Iris pigment epithelial cell (primary cell): Measurements from ENCODE around the gene HADH.

Experiments
- DNase-seq: peaks from one replicate; pipeline ENCODE4 v3.0.0-alpha.2; 2011; ENCODE audit warnings: low read depth

HADH gene

GRCh38 chr4:108058685-108059440 lies 69.2 kb downstream of the HADH start:
- DNase-seq: no peak

GRCh38 chr4:108060164-108060563 lies 70.5 kb downstream of the HADH start:
- DNase-seq: peak; percentile 56

DNA sequence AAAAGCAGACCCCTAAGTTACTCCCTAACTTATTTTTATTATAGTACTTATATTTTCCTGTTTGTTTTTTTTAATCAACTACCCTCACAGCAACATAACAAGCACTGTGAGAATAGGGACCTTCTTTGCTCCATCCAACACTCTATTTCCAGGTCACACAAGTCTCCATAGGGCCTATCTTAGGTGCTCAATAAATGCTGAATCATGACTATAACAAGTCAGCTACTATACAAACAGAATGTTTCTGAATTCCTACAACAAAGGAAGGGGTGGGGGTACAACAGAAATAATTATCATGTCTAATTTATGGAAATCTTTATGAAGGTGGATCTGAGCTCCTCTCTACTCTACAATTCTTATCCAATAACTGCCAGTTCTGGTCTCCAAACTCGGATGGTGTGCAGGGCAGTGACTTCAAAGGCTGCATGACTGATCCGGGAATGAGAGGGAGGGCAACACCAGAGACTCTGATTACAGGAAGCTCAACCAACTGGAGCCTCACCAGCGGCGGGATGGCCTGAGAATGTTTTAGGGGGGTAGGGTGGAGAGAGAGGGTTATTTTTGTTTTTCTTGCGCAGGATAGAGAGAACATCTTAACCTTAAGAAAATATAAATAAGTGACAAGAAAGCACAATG lies 71.1 kb downstream of the HADH start:
- no peak for DNase-seq

GRCh38 chr4:108068442-108068841 lies 78.8 kb downstream of the HADH start:
- peak; percentile 4 for DNase-seq

- DNase-seq: no peak
Measured at GRCh38 chr4:108070775-108071174, 81.1 kb downstream of the HADH start.

GRCh38 chr4:108072300-108072699 lies 82.6 kb downstream of the HADH start:
- no peak for DNase-seq

GRCh38 chr4:108078024-108078733 lies 88.5 kb downstream of the HADH start:
- DNase-seq: peak; percentile 19

DNA sequence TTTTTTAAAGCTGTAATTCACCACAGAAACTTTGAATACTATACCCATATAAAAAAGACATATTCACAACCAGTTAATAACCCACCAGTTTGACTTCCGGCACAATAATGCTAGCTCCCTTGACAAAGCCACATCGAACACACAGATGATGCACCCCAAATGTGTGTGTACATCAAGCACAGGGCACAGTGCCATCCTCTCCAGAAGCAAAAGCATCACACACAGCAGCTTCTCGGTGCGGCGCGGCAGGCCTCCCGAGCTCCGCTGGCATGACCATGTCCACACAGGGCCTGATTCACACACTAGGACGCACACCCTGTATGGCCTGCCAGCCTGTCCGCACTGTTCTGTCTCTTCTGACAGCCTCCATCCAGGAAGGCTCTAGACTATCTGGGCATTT lies 91.1 kb downstream of the HADH start:
- DNase-seq: no peak

DNA sequence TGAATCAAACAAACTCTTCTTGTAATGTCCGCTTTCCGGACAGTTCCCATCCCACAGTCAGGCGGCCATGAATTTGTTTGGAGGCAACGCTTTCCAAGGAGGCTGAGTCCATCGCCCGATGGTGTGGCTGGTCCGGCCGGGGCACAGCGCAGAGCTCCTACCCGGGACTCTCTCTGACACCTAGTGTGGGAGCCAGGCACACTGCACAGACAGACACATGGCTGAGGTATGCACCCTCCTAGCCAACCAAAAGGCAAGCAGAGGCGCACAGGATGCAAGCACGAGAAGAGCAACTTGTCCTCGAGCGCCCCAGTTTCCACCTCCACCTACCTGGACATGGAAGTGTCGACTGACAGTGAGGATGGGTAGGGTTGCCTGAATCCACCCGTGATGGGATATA lies 91.6 kb downstream of the HADH start:
- no peak for DNase-seq
